ACC112 (cell line): ENCODE measurements around the gene DAW1.
"Not testable (repeated sequence)": the region's sequence is repeated elsewhere in the genome, so short reads cannot be mapped to it uniquely, and the experiment has no call there.

ENCODE experiments used
- H2AFZ ChIP-seq: fragments of 200-600 bp; sonication (generic); one replicate; pipeline ENCODE4 v1.6.0; 2017; ENCODE audit warnings: antibody characterized with exemption, low read length; ENCODE audit not compliant: unreplicated experiment
- H3K27ac ChIP-seq: fragments of 200-600 bp; sonication (generic); 2 replicates; pipeline ENCODE4 v1.5.1; 2014; ENCODE audit warnings: low read depth, mild to moderate bottlenecking, antibody characterized with exemption, low read length, moderate library complexity
- H3K27me3 ChIP-seq: fragments of 200-600 bp; sonication (generic); 2 replicates; pipeline ENCODE4 v1.6.1; 2014; ENCODE audit warnings: mild to moderate bottlenecking, antibody characterized with exemption, low read length, moderate library complexity, mixed read lengths; ENCODE audit not compliant: insufficient read depth
- H3K36me3 ChIP-seq: fragments of 200-600 bp; sonication (generic); 2 replicates; pipeline ENCODE4 v1.6.1; 2016; ENCODE audit warnings: mild to moderate bottlenecking, antibody characterized with exemption, low read length, moderate library complexity, mixed read lengths; ENCODE audit not compliant: insufficient read depth
- H3K4me1 ChIP-seq: fragments of 200-600 bp; sonication (generic); one replicate; pipeline ENCODE4 v1.6.1; 2016; ENCODE audit warnings: low read length, mixed read lengths; ENCODE audit not compliant: insufficient read depth, unreplicated experiment, control insufficient read depth
- H3K4me3 ChIP-seq: fragments of 200-600 bp; sonication (generic); 2 replicates; pipeline ENCODE4 v1.5.1; 2014; ENCODE audit warnings: mild to moderate bottlenecking, low read depth, low read length
- H3K79me2 ChIP-seq: fragments of 200-600 bp; sonication (generic); one replicate; pipeline ENCODE4 v1.6.0; 2016; ENCODE audit warnings: low read length; ENCODE audit not compliant: control insufficient read depth, unreplicated experiment, insufficient read depth

DAW1 gene

GRCh38 chr2:227839339-227840129 lies 31.9 kb upstream of the DAW1 start:
- H3K36me3 ChIP-seq, H3K4me1 ChIP-seq, H3K27ac ChIP-seq, H3K79me2 ChIP-seq, H2AFZ ChIP-seq, H3K27me3 ChIP-seq, H3K4me3 ChIP-seq: not testable (repeated sequence)

GRCh38 chr2:227846831-227847230 lies 24.6 kb upstream of the DAW1 start:
- peaks cover 27% of the 10 kb centered on the region for H3K4me1 ChIP-seq
- H3K79me2 ChIP-seq, result no peaks in the 10 kb centered on the region
- H3K4me3 ChIP-seq, result no peak overlapping the region
- H2AFZ ChIP-seq, result peak overlapping the region; percentile 35
- H3K36me3 ChIP-seq, result no peaks in the 10 kb centered on the region
- H3K27me3 ChIP-seq, result no peaks in the 10 kb centered on the region
- H3K27ac ChIP-seq, result no peak overlapping the region

GRCh38 chr2:227848146-227848545 lies 23.3 kb upstream of the DAW1 start:
- H2AFZ ChIP-seq, result no peak overlapping the region
- peaks cover 35% of the 10 kb centered on the region for H3K4me1 ChIP-seq
- no peaks in the 10 kb centered on the region for H3K27me3 ChIP-seq
- no peak overlapping the region for H3K4me3 ChIP-seq
- H3K36me3 ChIP-seq, result no peaks in the 10 kb centered on the region
- peak overlapping the region; percentile 12; the same call in 1 of the 2 replicates for H3K27ac ChIP-seq
- H3K79me2 ChIP-seq, result no peaks in the 10 kb centered on the region

GRCh38 chr2:227848586-227848985 lies 22.8 kb upstream of the DAW1 start:
- no peaks in the 10 kb centered on the region for H3K36me3 ChIP-seq
- H3K4me1 ChIP-seq, result peaks cover 40% of the 10 kb centered on the region
- H2AFZ ChIP-seq, result no peak overlapping the region
- no peaks in the 10 kb centered on the region for H3K27me3 ChIP-seq
- H3K27ac ChIP-seq, result peak overlapping the region; percentile 12; the same call in 1 of the 2 replicates
- H3K79me2 ChIP-seq, result no peaks in the 10 kb centered on the region
- H3K4me3 ChIP-seq, result no peak overlapping the region

- Histone ChIP-seq H3K4me1 (peaks cover 47% of the 10 kb centered on the region), H2AFZ (no peak overlapping the region), H3K4me3 (no peak overlapping the region), H3K27ac (peak overlapping the region; percentile 87), H3K27me3 (no peaks in the 10 kb centered on the region), H3K79me2 (no peaks in the 10 kb centered on the region), H3K36me3 (no peaks in the 10 kb centered on the region)
Observed at GRCh38 chr2:227849906-227850305, 21.5 kb upstream of the DAW1 start.

- no peaks in the 10 kb centered on the region for H3K27me3 ChIP-seq
- peak overlapping the region; percentile 59 for H3K27ac ChIP-seq
- no peaks in the 10 kb centered on the region for H3K36me3 ChIP-seq
- peaks cover 53% of the 10 kb centered on the region for H3K4me1 ChIP-seq
- peak overlapping the region; percentile 43 for H2AFZ ChIP-seq
- no peaks in the 10 kb centered on the region for H3K79me2 ChIP-seq
- no peak overlapping the region for H3K4me3 ChIP-seq
Observed at GRCh38 chr2:227853204-227853629, 18.2 kb upstream of the DAW1 start.

GRCh38 chr2:227853765-227854271 lies 17.6 kb upstream of the DAW1 start:
- Histone ChIP-seq H3K79me2 (no peaks in the 10 kb centered on the region), H2AFZ (peak overlapping the region; percentile 43), H3K27me3 (no peaks in the 10 kb centered on the region), H3K27ac (peak overlapping the region; percentile 59), H3K36me3 (no peaks in the 10 kb centered on the region), H3K4me1 (peaks cover 47% of the 10 kb centered on the region), H3K4me3 (no peak overlapping the region)

- Histone ChIP-seq H3K4me1 (peaks cover 34% of the 10 kb centered on the region), H3K27me3 (no peaks in the 10 kb centered on the region), H3K79me2 (no peaks in the 10 kb centered on the region), H3K4me3 (no peak overlapping the region), H3K36me3 (no peaks in the 10 kb centered on the region), H3K27ac (no peak overlapping the region), H2AFZ (peak overlapping the region; percentile 12)
Observed at GRCh38 chr2:227855440-227855839, 16.0 kb upstream of the DAW1 start.

- Histone ChIP-seq H3K27ac (no peak overlapping the region), H3K36me3 (no peaks in the 10 kb centered on the region), H3K27me3 (no peaks in the 10 kb centered on the region), H3K4me1 (peaks cover 42% of the 10 kb centered on the region), H3K4me3 (no peak overlapping the region), H3K79me2 (no peaks in the 10 kb centered on the region), H2AFZ (no peak overlapping the region)
Observed at GRCh38 chr2:227856697-227857096, 14.7 kb upstream of the DAW1 start.

- Histone ChIP-seq H2AFZ (peak overlapping the region; percentile 84), H3K79me2 (no peaks in the 10 kb centered on the region), H3K27me3 (no peaks in the 10 kb centered on the region), H3K36me3 (no peaks in the 10 kb centered on the region), H3K4me3 (no peak overlapping the region), H3K27ac (peak overlapping the region; percentile 96), H3K4me1 (peaks cover 54% of the 10 kb centered on the region)
Observed at GRCh38 chr2:227860221-227860641, 11.2 kb upstream of the DAW1 start.

- Histone ChIP-seq H3K36me3 (no peaks in the 10 kb centered on the region), H3K79me2 (no peaks in the 10 kb centered on the region), H3K27ac (peak overlapping the region; percentile 96), H2AFZ (peak overlapping the region; percentile 84), H3K4me1 (peaks cover 58% of the 10 kb centered on the region), H3K4me3 (no peak overlapping the region), H3K27me3 (no peaks in the 10 kb centered on the region)
Observed at GRCh38 chr2:227861011-227861410, 10.4 kb upstream of the DAW1 start.
